NCI-H187 (cell line): Measurements from ENCODE around the gene ZSWIM3.

Source experiments
- DNase-seq, 2 experiments: peaks; one replicate each; lab custom pipeline; 2025; lab: John Stamatoyannopoulos, UW

Gene ZSWIM3

GRCh38 chr20:45909336-45909808, 52.0 kb downstream of the ZSWIM3 start:
- DNase-seq: no peak

GRCh38 chr20:45909817-45910669, 52.6 kb downstream of the ZSWIM3 start:
- DNase-seq: no peak

GRCh38 chr20:45910670-45911485, 53.5 kb downstream of the ZSWIM3 start:
- peak; percentile 55 to 63 for DNase-seq

DNA sequence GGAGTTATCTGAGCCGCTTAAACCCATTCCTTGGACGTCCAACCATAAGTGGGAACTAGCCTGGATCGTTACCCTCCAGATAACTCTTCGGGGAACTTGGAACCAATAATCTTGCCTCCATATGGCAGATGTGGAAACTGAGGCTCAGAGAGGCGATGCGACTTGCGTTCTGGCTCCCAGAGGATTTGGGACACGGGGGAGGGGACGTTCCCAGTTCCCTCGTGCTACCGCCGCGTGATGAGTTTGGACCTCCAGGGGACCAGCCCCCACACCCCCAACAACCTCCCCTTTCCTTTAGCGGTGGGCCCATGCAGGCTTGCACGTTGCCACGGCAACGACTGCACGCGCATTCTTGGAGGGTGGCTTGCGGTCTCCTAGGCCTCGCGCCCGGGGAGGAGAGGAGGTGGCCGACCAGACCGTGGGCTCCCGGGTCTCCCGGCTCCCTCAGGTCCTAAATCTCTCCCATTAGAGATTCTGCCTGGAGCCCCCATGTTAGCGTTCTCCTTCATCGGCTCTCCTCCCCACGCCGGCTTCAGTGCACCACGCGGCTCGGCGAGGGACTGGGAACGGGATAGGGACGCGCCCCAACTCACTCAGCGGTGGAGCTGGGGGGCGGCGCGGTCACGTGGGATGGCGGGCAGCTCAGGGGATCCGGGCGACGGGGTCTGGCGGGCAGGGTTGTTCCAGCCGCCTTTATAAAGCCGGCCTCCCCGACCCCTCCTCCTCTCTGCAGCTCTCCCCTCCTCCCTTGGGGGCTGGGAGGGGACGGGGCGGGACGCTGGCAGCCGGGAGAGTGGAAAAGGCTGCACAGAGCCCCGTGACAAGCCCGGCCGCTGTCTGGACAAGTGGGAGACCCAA, 54.3 kb downstream of the ZSWIM3 start, which contains the start of gene PLTP:
TSS of gene PLTP (minus strand) at position 670 of the 858 bp plus-strand sequence. CDS start 703 bp downstream, outside the sequence.
- no peak for DNase-seq

DNA sequence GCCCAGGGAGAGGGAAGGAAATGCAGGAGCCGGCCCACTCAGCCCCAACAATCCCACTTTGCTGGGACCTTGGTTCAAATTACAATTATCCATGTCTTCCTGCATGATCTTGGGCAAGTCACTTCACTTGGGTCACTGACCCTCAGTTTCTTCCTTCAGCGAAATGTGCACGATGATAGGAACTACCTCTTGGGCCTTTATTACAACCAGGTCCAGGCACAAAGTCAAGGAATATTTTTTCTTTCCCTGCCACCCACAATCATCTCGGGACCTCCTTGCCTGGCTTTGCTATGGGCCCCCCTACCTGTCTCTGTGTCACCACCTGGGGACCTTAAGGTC, 54.9 kb downstream of the ZSWIM3 start:
- DNase-seq: no peak

DNA sequence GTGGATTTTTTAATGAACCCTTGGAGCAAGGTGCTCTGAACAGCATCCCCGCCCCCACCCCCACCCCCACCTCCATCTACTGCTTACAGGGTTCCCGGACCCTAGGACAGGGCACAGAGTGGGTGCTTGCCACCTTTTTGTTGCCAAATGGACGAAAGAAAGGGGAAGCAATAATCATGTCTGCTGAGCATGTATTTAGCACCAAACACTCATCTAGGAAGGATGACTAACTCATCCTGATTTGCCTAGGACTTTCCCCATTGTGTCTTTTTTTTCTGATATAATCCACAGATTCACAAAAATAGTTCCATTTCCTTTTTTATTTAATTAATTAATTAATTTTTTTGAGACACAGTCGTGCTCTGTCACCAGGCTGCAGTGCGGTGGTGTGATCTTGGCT, 55.7 kb downstream of the ZSWIM3 start:
- no peak for DNase-seq

- no peak for DNase-seq
Measured at GRCh38 chr20:45917790-45918141, 60.4 kb downstream of the ZSWIM3 start.

- DNase-seq: no peak
Measured at GRCh38 chr20:45918182-45918737, 60.8 kb downstream of the ZSWIM3 start.

- DNase-seq: no peak
Measured at GRCh38 chr20:45918779-45919537, 61.5 kb downstream of the ZSWIM3 start.

DNA sequence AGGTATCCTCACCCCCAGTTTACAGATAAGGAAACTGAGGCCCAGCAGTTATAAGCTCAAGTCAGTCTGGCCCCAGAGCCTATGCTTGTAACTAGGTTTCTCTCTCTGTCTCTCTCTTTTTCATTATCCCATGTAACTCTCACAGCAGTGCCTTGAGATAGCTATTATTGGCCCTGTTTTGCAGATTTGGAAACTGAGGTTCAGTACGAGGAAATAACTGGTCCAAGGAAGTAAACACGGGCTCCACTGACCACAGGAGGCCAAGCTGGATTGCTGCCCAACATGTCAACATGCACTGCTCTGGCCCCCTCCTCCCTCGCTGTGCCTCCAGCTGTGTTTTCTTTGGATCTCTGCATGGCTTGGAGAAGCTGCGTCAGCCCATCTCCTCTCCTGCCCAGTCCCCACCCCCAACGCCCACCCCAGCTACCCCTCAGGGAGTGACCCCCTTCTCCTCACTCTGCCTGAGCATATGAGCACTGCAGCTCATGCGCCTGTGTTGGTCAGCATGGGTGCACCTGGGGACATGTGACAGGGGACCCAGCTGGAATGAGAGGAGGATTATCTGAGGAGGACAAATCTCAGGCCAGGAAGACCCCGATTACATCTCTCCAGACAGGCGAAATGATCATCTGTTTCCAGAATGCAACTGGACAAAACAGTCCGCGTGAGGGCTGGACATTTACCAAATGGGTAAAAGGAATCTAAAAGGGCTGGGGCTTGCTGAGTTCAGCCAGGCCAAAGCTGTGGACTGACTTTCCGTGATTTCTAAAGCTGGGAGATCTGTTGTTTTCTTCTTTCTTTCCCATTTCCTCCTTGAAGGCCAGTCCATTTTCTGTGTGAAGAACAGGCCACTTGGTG, 62.4 kb downstream of the ZSWIM3 start:
- no peak for DNase-seq

GRCh38 chr20:45920462-45921336, 63.3 kb downstream of the ZSWIM3 start:
- DNase-seq: no peak

GRCh38 chr20:45921337-45922189, 64.1 kb downstream of the ZSWIM3 start:
- no peak for DNase-seq

- no peak for DNase-seq
Measured at GRCh38 chr20:45924391-45925261, 67.2 kb downstream of the ZSWIM3 start.

DNA sequence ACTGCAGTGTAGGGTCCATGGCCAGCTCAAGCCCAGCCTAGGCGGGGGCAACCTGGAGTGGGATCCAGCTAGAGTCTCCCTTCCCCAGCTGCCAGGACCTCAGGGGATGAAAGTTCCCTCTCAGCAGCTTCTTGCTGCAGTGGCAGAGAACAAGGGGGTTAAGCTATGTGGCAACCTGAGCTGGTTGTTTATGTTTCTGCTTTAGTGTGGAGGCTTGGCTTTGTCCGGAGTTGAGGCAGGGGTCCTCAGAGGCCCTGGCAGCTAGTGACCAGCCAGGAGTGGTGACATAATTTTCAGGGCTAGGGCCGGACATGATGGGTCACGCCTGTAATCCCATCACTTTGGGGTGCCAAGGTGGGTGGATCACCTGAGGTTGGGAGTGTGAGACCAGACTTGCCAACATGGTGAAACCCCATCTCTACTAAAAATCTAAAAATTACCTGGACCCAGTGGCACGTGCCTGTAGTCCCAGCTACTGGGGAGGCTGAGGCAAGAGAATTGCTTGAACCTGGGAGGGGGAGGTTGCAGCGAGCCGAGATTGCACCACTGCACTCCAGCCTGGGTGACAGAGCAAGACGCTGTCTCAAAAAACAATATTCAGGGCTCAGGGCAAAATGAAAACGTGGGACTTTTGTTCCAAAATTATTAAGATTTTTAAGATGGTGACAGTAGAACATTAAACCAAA, 68.5 kb downstream of the ZSWIM3 start:
- no peak for DNase-seq

- DNase-seq: no peak
Measured at GRCh38 chr20:45926731-45927070, 69.3 kb downstream of the ZSWIM3 start.

DNA sequence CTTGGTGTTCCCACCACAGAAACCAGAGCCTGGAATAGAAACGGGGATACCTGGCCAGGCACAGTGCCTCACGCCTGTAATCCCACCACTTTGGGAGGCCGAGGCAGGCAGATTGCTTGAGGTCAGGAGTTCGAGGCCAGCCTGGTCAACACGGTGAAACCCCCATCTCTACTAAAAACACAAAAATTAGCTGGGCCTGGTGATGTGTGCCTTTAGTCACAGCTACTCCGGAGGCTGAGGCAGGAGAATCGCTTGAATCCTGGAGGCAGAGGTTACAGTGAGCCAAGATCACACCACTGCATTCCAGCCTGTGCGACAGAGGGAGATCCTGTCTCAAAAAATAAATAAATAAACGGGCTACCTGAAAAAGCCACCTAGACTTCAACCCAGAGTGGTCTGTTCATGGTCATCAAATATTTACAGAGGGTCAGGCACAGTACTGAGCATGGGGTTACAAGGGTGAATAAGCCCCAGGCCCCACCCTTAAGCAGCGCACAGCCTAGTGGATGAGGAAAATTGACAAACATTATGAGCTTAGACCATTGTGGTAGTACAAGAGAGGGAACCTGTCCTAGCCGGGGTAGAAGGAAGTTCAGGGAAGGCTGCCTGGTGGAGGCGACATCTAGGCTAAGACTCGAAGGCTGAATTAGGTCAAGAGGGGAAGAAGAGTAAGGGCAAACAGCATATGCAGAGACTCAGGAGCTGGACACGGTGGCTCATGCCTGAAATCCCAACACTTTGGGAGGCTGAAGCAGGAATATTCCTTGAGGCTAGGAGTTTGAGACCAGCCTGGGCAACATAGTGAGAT, 69.9 kb downstream of the ZSWIM3 start:
- DNase-seq: no peak
